ENCODE results near the gene SEC16A. TPM values are rescaled to one million over a fixed set of nuclear protein-coding genes. Genes with fewer than 3 reads are reported as not detected.

The SEC16A gene
- total RNA-seq, 2 donors from 2014 or later, result 42.2 to 47.9 TPM

- DNase-seq (ENCODE audit: low spot score), result no peak
- intact Hi-C loops (cut with DNase I), result loop anchor here in 1 of 2 donors (10.0 kb wide), 1 partner anchor 961 kb away; no protein-coding TSS in a partner anchor
These were observed 29.5 kb downstream of the SEC16A start for GRCh38 chr9:136453326-136453725.

GRCh38 chr9:136451221-136451877 is 31.5 kb downstream of the SEC16A start:
- intact Hi-C loops (cut with DNase I), result loop anchor here in 1 of 2 donors (10.0 kb wide), 1 partner anchor 963 kb away; no protein-coding TSS in a partner anchor
- DNase-seq (ENCODE audit: low spot score), result no peak

DNA sequence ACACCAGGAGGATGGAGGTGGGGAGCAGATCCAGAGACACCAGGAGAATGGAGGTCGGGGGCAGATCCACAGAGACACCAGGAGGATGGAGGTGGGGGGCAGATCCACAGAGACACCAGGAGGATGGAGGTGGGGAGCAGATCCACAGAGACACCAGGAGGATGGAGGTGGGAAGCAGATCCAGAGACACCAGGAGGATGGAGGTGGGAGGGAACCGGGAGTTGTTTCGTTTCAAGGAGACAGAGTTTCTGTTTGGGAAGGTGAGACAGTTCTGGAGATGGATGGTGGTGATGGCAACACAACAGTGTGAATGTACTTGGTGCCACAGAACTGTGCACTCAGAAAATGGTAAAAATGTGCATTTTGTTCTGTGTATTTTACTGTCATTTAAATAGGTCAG is 34.2 kb downstream of the SEC16A start:
- no peak for DNase-seq (ENCODE audit: low spot score)
- intact Hi-C loops (cut with DNase I), result no loop called here

GRCh38 chr9:136447173-136447778 is 35.6 kb downstream of the SEC16A start:
- intact Hi-C loops (cut with DNase I), result loop anchor here in 1 of 2 donors (1.0 kb wide), 1 partner anchor 14 kb away; no protein-coding TSS in a partner anchor

DNA sequence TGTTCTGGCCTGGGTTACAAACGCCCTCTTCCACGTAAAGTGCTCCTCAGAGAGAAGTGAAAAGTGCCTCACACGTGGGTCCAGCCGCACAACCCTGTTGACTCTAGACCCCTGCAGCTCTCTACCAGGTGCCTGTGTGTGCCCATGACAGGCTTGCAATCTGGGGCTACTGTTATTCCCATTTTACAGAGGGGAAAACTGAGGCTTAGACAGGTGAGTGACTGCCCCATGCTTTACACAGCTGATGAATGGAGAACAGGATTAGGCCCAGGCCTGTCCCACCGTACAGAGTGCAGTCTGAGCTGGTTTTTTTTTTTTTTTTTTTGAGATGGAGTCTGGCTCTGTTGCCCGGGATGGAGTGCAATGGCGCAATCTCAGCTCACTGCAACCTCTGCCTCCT is 37.0 kb downstream of the SEC16A start:
- DNase-seq (ENCODE audit: low spot score), result no peak
- intact Hi-C loops (cut with DNase I), result no loop called here

More at GRCh38 chr9:136447173-136447778, 35.6 kb downstream of the SEC16A start:
- DNase-seq (ENCODE audit: low spot score), result no peak

GRCh38 chr9:136444102-136444501 is 38.7 kb downstream of the SEC16A start:
- intact Hi-C loops (cut with DNase I), result no loop called here
- no peak for DNase-seq (ENCODE audit: low spot score)

DNA sequence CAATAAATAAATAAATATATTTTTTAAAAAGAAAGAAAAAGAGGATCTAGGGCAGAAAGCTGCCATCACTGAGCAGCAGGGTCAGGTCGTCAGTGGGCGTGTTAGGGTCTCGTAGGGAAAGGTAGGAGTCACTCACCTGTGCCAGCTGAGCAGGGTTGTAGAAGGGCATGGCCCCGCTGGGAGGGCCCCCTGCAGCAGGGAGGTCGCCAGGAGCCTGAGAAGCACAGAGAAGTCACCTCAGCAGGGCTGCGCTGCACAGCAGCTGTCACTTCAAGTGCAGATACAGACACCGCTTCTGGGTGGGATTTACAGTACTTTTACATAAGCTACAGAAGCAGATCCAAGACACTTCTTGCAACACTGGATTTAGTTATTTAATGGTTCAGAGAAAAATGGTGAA is 39.2 kb downstream of the SEC16A start:
- no peak for DNase-seq (ENCODE audit: low spot score)
- intact Hi-C loops (cut with DNase I), result no loop called here

DNA sequence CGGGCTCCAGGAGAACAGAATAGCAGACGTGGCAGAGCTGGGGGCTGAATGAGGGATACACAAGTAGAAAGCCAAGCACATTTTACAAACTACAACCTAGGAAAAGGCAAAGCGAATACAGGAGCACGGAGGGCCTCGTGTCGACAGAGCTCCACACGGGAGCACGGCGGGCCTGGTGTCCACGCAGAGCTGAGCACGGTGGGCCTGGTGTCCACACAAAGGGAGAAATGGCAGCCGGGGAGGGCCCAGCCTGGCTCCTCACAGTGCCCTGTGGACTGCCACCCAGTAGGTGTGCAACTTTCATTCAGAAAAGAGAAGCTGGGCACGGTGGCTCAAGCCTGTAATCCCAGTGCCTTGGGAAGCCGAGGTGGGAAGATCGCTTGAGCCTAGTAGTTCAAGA is 39.8 kb downstream of the SEC16A start:
- DNase-seq (ENCODE audit: low spot score), result no peak
- intact Hi-C loops (cut with DNase I), result no loop called here

- DNase-seq (ENCODE audit: low spot score), result no peak
- intact Hi-C loops (cut with DNase I), result loop anchor here in 1 of 2 donors (1.0 kb wide), 1 partner anchor 28 kb away; no protein-coding TSS in a partner anchor
These were observed 40.6 kb downstream of the SEC16A start for GRCh38 chr9:136442265-136442664.

GRCh38 chr9:136441681-136442245 is 41.1 kb downstream of the SEC16A start:
- intact Hi-C loops (cut with DNase I), result loop anchor here in 1 of 2 donors (1.0 kb wide), 1 partner anchor 27 kb away; no protein-coding TSS in a partner anchor
- no peak for DNase-seq (ENCODE audit: low spot score)

- intact Hi-C loops (cut with DNase I), result no loop called here
- DNase-seq (ENCODE audit: low spot score), result no peak
These were observed 41.6 kb downstream of the SEC16A start for GRCh38 chr9:136441191-136441680.

- intact Hi-C loops (cut with DNase I), result no loop called here
- DNase-seq (ENCODE audit: low spot score), result peak; percentile 92
These were observed 43.1 kb downstream of the SEC16A start, which contains the start of gene INPP5E for GRCh38 chr9:136439481-136440408. Gene INPP5E, minus strand, starts transcription at chr9:136439845. Its CDS starts 426 bp downstream, at chr9:136439419.

DNA sequence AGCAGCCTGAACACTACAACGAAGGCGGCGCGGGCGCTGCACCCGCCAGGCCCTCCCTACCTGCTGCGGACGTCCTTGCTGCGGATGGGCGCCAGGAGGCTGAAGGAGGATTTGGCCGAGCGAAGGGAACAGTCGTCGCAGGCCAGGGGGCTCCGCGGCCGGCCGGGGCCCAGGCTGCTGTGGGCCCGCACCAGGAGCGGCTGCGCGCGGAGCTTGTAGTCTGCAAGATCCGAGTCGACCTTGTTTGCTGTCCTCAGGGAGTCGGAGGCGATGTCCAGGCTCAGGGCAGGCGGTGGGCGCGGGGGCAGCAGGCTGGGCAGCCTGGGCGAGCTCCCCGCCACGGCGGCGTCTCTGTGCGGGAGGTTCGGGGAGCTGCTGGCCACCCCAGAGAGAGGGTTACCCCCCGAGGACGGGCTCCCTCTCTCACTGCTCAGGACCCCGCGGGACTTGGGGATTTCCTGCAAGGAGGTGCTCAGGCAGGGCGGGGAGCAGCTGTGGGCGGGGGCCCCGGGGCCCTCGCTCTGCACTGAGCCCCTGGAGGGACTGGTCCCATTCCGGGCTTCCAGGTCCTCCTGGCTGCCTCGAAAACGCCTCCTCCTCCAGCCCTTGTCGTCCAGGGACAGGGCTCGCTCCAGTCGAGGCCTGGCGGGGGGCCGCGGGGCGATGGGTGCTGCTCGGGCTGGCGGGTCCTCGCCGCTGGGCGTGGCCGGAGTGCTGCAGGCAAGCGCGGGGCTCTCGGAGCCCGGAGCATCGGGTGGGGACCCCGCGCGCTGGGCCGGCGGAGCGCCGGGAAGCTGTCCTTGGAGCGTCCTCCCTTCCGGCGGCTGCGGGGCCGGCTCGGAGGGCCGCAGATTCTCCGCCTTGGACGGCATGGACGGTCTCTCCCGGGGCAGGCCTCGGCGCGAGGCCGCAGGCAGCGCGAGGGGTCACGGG is 44.0 kb downstream of the SEC16A start:
- intact Hi-C loops (cut with DNase I), result no loop called here
- DNase-seq (ENCODE audit: low spot score), result no peak

- DNase-seq (ENCODE audit: low spot score), result no peak
- intact Hi-C loops (cut with DNase I), result no loop called here
These were observed 44.8 kb downstream of the SEC16A start for GRCh38 chr9:136437839-136438547.

DNA sequence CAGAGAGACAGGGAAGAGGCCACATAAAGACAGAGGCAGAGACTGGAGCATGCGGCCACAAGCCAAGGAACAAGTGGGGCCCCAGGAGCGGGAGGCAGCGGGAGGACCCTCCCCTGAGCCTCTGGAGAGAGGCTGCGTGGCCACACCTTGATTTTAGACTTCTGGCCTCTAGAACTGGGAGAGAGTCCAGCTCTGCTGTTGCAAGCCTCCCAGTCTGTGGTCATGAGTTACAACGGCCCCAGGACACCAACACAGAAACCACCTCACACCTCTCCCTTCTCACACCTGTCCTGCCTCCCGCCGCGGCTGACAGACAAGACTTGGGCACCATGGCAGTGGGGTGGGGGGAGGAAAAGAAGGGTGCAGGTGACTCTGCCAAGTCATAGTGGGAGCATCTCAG is 45.4 kb downstream of the SEC16A start:
- no peak for DNase-seq (ENCODE audit: low spot score)
- intact Hi-C loops (cut with DNase I), result no loop called here

DNA sequence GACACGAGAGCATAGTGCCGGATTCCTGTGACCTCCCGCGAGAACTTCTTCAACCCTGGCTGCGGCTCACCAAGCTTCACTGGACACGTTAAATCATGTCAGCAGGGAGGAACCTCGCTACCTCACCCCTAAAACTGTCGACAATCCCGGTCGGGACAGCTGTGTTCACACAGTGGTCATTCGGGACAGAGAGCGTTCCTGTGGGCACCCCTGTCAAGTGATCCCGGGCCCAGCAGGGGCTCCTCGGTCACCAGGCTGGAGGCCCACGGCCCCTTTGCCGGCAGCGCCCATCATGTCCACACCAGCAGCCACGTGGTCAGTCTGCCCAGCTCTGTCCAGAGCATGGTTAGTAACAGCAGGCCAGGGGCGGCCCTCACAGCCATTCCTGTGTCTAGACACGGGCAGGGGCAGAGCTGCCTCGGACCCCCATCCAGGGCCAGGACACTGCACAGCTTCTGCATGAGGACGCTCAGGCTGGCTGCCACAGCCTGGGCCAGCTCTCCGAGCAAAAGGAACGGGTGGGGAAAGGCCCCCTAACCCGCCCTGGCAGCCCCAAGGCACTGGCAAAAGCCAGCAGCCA is 46.7 kb downstream of the SEC16A start:
- intact Hi-C loops (cut with DNase I), result no loop called here
- DNase-seq (ENCODE audit: low spot score), result no peak

GRCh38 chr9:136434580-136435169 is 48.2 kb downstream of the SEC16A start:
- DNase-seq (ENCODE audit: low spot score), result no peak
- intact Hi-C loops (cut with DNase I), result no loop called here

Data from posterior vena cava (tissue), 2 donors.